ENCODE measurements around the gene NHLRC2. TPM values are rescaled to one million over a fixed set of nuclear protein-coding genes. Genes with fewer than 3 reads are reported as not detected.
A peak's percentile ranks its signal among the peaks of the same experiment; 100 is the strongest.
"Not testable (repeated sequence)": the region's sequence is repeated elsewhere in the genome, so short reads cannot be mapped to it uniquely, and the experiment has no call there.

NHLRC2 gene
- total and polyA plus RNA-seq, 2 donors from 2014 or later = 4.5 to 40.8 TPM

- H3K4me3 ChIP-seq (ENCODE audit: low read length in 3 of 3) = no peak overlapping the region
- TF ChIP-seq CTCF (IDR thresholded peaks at IDR 0.05; ENCODE audit: borderline replicate concordance, extremely low read depth, insufficient read depth) = no peak
- no peaks in the 10 kb centered on the region for H3K9me3 ChIP-seq (ENCODE audit: control insufficient read depth in 2 of 3, insufficient read depth in 1 of 3, low read length in 3 of 3)
- H3K4me1 ChIP-seq (ENCODE audit: control insufficient read depth in 2 of 3, insufficient read depth in 2 of 3, low read depth in 1 of 3, low read length in 3 of 3) = no peaks in the 10 kb centered on the region
- no peak overlapping the region for H3K27ac ChIP-seq (ENCODE audit: low read depth in 2 of 2, low read length in 2 of 2)
- DNase-seq = no peak
- intact Hi-C loops (cut with DNase I) = no loop called here
- no peak overlapping the region for H3K9ac ChIP-seq (ENCODE audit: low read length in 3 of 3)
- H3K36me3 ChIP-seq (ENCODE audit: control insufficient read depth in 2 of 3, insufficient read depth in 3 of 3, low read length in 3 of 3) = no peaks in the 10 kb centered on the region
- no peaks in the 10 kb centered on the region for H3K27me3 ChIP-seq (ENCODE audit: control insufficient read depth, insufficient read depth, low read length)
- no peak for FAIRE-seq
These were observed 32.3 kb upstream of the NHLRC2 start for GRCh38 chr10:113822174-113822573.

GRCh38 chr10:113823389-113823788 lies 31.1 kb upstream of the NHLRC2 start:
- Histone ChIP-seq H3K4me1 (ENCODE audit: control insufficient read depth in 2 of 3, insufficient read depth in 2 of 3, low read depth in 1 of 3, low read length in 3 of 3) (no peaks in the 10 kb centered on the region), H3K9ac (ENCODE audit: low read length in 3 of 3) (no peak overlapping the region), H3K4me3 (ENCODE audit: low read length in 3 of 3) (no peak overlapping the region), H3K27ac (ENCODE audit: low read depth in 2 of 2, low read length in 2 of 2) (no peak overlapping the region), H3K27me3 (ENCODE audit: control insufficient read depth, insufficient read depth, low read length) (no peaks in the 10 kb centered on the region), H3K36me3 (ENCODE audit: control insufficient read depth in 2 of 3, insufficient read depth in 3 of 3, low read length in 3 of 3) (no peaks in the 10 kb centered on the region), H3K9me3 (ENCODE audit: control insufficient read depth in 2 of 3, insufficient read depth in 1 of 3, low read length in 3 of 3) (no peaks in the 10 kb centered on the region)
- DNase-seq (peak in 1 of 5 donors; percentile 18), FAIRE-seq (no peak)
- intact Hi-C loops (cut with DNase I) = no loop called here
- no peak for TF ChIP-seq CTCF (IDR thresholded peaks at IDR 0.05; ENCODE audit: borderline replicate concordance, extremely low read depth, insufficient read depth)

- Histone ChIP-seq H3K9me3 (ENCODE audit: control insufficient read depth in 2 of 3, insufficient read depth in 1 of 3, low read length in 3 of 3) (no peaks in the 10 kb centered on the region), H3K4me3 (ENCODE audit: low read length in 3 of 3) (no peak overlapping the region), H3K36me3 (ENCODE audit: control insufficient read depth in 2 of 3, insufficient read depth in 3 of 3, low read length in 3 of 3) (no peaks in the 10 kb centered on the region), H3K27me3 (ENCODE audit: control insufficient read depth, insufficient read depth, low read length) (no peaks in the 10 kb centered on the region), H3K27ac (ENCODE audit: low read depth in 2 of 2, low read length in 2 of 2) (no peak overlapping the region), H3K4me1 (ENCODE audit: control insufficient read depth in 2 of 3, insufficient read depth in 2 of 3, low read depth in 1 of 3, low read length in 3 of 3) (no peaks in the 10 kb centered on the region), H3K9ac (ENCODE audit: low read length in 3 of 3) (no peak overlapping the region)
- FAIRE-seq = no peak
- DNase-seq = no peak
- no peak for TF ChIP-seq CTCF (IDR thresholded peaks at IDR 0.05; ENCODE audit: borderline replicate concordance, extremely low read depth, insufficient read depth)
- intact Hi-C loops (cut with DNase I) = no loop called here
These were observed 28.7 kb upstream of the NHLRC2 start for GRCh38 chr10:113825791-113826190.

GRCh38 chr10:113828567-113828966 lies 25.9 kb upstream of the NHLRC2 start:
- H3K36me3 ChIP-seq (ENCODE audit: control insufficient read depth in 2 of 3, insufficient read depth in 3 of 3, low read length in 3 of 3); intact Hi-C loops (cut with DNase I); H3K27ac ChIP-seq (ENCODE audit: low read depth in 2 of 2, low read length in 2 of 2); H3K4me1 ChIP-seq (ENCODE audit: control insufficient read depth in 2 of 3, insufficient read depth in 2 of 3, low read depth in 1 of 3, low read length in 3 of 3); FAIRE-seq; H3K9ac ChIP-seq (ENCODE audit: low read length in 3 of 3); H3K27me3 ChIP-seq (ENCODE audit: control insufficient read depth, insufficient read depth, low read length); H3K9me3 ChIP-seq (ENCODE audit: control insufficient read depth in 2 of 3, insufficient read depth in 1 of 3, low read length in 3 of 3); DNase-seq; H3K4me3 ChIP-seq (ENCODE audit: low read length in 3 of 3): not testable (repeated sequence)

Measured in kidney (tissue), 14 donors.